OCI-LY7 (cell line): ENCODE data around the gene HCN4. TPM values are rescaled to one million over a fixed set of nuclear protein-coding genes. Genes with fewer than 3 reads are reported as not detected.

Experiments used
- BruUV-seq: library from RNA; stranded (reverse); fragments of 400-500 nt; replicated peaks from 2 replicates; lab custom pipeline; 2021; lab: Mats Ljungman, UMichigan
- CTCF ChIA-PET: fragments of 300-600 bp; sonication (Branson Sonifier 250); formaldehyde crosslinking; loops from one replicate; lab custom pipeline; 2022; ENCODE audit warnings: antibody characterized with exemption; ENCODE audit not compliant: unreplicated experiment; lab: Charles Lee
- POLR2A ChIA-PET: fragments of 300-600 bp; sonication (Branson Sonifier 250); formaldehyde crosslinking; loops from one replicate; lab custom pipeline; 2022; ENCODE audit warnings: antibody characterized with exemption; lab: Charles Lee
- DNase-seq: peaks from one replicate; pipeline ENCODE4 v3.0.0-alpha.2; 2015; ENCODE audit warnings: low spot score
- H2AFZ ChIP-seq: fragments of 200-600 bp; sonication (generic), shearing (Covaris generic); 2 replicates; pipeline ENCODE4 v1.6.1; 2014; ENCODE audit warnings: mild to moderate bottlenecking, antibody characterized with exemption, low read length, moderate library complexity
- H3K27ac ChIP-seq: fragments of 200-600 bp; sonication (generic); 2 replicates; pipeline ENCODE4 v1.5.1; 2014; ENCODE audit warnings: mixed run types, low read depth, mild to moderate bottlenecking, moderate library complexity, low read length, inconsistent platforms; ENCODE audit not compliant: poor library complexity, severe bottlenecking
- H3K36me3 ChIP-seq: fragments of 200-600 bp; sonication (generic); 2 replicates; pipeline ENCODE4 v1.6.1; 2014; ENCODE audit warnings: mild to moderate bottlenecking, antibody characterized with exemption, low read length, moderate library complexity, mixed read lengths; ENCODE audit not compliant: insufficient read depth
- H3K4me1 ChIP-seq: fragments of 200-600 bp; sonication (generic); 2 replicates; pipeline ENCODE4 v1.5.1; 2014; ENCODE audit warnings: mild to moderate bottlenecking, low read length; ENCODE audit not compliant: insufficient read depth, poor library complexity, severe bottlenecking
- H3K4me2 ChIP-seq: fragments of 200-600 bp; sonication (generic); 2 replicates; pipeline ENCODE4 v1.6.1; 2014; ENCODE audit warnings: mild to moderate bottlenecking, low read length
- H3K4me3 ChIP-seq: fragments of 200-600 bp; sonication (generic); 2 replicates; pipeline ENCODE4 v1.5.1; 2014; ENCODE audit warnings: mild to moderate bottlenecking, low read depth, low read length; ENCODE audit not compliant: poor library complexity, severe bottlenecking
- H3K79me2 ChIP-seq: fragments of 200-600 bp; sonication (generic); 2 replicates; pipeline ENCODE4 v1.6.1; 2016; ENCODE audit warnings: low read depth, mild to moderate bottlenecking, low read length, moderate library complexity, mixed read lengths; ENCODE audit not compliant: insufficient read depth
- H3K9me2 ChIP-seq: fragments of 200-600 bp; sonication (generic); 2 replicates; pipeline ENCODE4 v1.6.1; 2016; ENCODE audit warnings: mild to moderate bottlenecking, low read length, mixed read lengths; ENCODE audit not compliant: insufficient read depth
- H3K9me3 ChIP-seq: fragments of 200-600 bp; sonication (generic); 2 replicates; pipeline ENCODE4 v1.6.1; 2014; ENCODE audit warnings: mild to moderate bottlenecking, mixed run types, low read length, mixed read lengths
- H4K20me1 ChIP-seq: fragments of 200-600 bp; sonication (generic); 2 replicates; pipeline ENCODE4 v1.6.1; 2014; ENCODE audit warnings: mild to moderate bottlenecking, antibody characterized with exemption, low read length, moderate library complexity, mixed read lengths; ENCODE audit not compliant: insufficient read depth
- EZH2phosphoT487 ChIP-seq: fragments of 200-600 bp; sonication (generic); IDR thresholded peaks from 2 replicates; pipeline ENCODE4 v1.6.1; 2018; ENCODE audit warnings: low read depth, borderline replicate concordance, mild to moderate bottlenecking, mixed run types, antibody characterized with exemption, low read length, moderate library complexity, mixed read lengths
- intact Hi-C: fragments of 100-400 bp; cut with micrococcal nuclease; formaldehyde crosslinking; loops from one replicate; pipeline ENCODE4 v1.10.0; 2022; ENCODE audit not compliant: unreplicated experiment
- total RNA-seq, 2 experiments: library from RNA; depleted of rRNA in 1 of 2; stranded (reverse); fragments of >200 nt in 1 of 2; shearing (Covaris generic) in 1 of 2; gene quantifications; 2 replicates each; pipeline ENCODE4 v1.2.3, GENCODE V29; 2014 to 2022
- TF ChIP-seq, protein P1 (sequence below): fragments of 200-600 bp; sonication (generic); conservative IDR thresholded peaks from 2 replicates; pipeline ENCODE4 v1.5.1; 2014; ENCODE audit warnings: mild to moderate bottlenecking, antibody characterized with exemption, low read length, moderate library complexity, mixed read lengths

The HCN4 gene
- total RNA-seq, 2 experiments from 2014 or later, result not detected

DNA sequence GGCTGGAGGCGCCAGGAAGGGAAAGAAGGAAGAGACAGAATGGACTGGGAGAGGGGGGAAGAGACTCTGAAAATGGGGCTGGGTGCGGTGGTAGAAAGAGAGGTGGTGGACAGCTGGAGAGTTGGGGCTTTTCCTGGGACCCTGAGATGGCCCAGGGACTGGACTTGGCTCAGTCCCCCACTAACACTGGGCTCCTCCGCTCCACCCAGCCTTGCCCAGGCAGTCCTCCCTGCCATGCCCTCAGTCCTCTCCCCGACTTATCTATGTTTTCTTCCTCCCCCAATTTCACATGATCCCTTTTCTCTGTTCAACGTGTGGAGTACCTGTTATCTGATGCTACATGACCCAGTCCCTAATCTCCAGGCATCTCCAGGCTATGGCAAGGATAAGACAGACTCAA lies 6.3 kb upstream of the HCN4 start:
- Histone ChIP-seq H3K4me1 (no peaks in the 10 kb centered on the region), H2AFZ (no peak overlapping the region), H3K9me2 (no peaks in the 10 kb centered on the region), H3K27ac (no peak overlapping the region), H3K4me2 (no peak overlapping the region), H3K36me3 (no peaks in the 10 kb centered on the region), H3K9me3 (no peaks in the 10 kb centered on the region), H4K20me1 (no peaks in the 10 kb centered on the region), H3K4me3 (no peak overlapping the region), H3K79me2 (no peaks in the 10 kb centered on the region)
- no peak for DNase-seq
- intact Hi-C loops, result no loop called here
- TF ChIP-seq, protein P1, sequence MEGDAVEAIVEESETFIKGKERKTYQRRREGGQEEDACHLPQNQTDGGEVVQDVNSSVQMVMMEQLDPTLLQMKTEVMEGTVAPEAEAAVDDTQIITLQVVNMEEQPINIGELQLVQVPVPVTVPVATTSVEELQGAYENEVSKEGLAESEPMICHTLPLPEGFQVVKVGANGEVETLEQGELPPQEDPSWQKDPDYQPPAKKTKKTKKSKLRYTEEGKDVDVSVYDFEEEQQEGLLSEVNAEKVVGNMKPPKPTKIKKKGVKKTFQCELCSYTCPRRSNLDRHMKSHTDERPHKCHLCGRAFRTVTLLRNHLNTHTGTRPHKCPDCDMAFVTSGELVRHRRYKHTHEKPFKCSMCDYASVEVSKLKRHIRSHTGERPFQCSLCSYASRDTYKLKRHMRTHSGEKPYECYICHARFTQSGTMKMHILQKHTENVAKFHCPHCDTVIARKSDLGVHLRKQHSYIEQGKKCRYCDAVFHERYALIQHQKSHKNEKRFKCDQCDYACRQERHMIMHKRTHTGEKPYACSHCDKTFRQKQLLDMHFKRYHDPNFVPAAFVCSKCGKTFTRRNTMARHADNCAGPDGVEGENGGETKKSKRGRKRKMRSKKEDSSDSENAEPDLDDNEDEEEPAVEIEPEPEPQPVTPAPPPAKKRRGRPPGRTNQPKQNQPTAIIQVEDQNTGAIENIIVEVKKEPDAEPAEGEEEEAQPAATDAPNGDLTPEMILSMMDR, result no peak
- TF ChIP-seq EZH2phosphoT487, result no peak
- POLR2A ChIA-PET, result no interaction called here
- CTCF ChIA-PET, result no interaction called here
- BruUV-seq, result no TSS peak

DNA sequence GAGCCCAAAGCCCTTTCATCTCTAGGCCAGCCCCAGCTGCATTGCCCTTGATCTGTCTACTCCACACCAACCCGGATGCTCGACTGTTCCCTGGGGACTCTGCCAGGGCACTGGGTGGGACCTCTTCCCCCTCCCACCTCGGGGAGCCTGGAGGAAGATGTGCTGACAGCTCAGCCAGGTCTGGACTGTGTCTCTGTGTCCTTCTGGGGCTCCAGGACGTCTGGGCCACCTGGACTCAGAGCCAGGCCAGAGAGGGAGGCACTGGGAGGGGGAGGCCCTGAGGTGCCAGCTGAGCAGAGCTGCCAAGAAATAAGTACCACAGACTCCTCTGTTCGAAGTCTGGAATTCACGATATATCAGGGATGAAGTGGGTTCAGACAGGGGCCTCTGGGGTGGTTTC lies 5.8 kb upstream of the HCN4 start:
- H3K4me2 ChIP-seq, result no peak overlapping the region
- CTCF ChIA-PET, result no interaction called here
- BruUV-seq, result no TSS peak
- H3K27ac ChIP-seq, result no peak overlapping the region
- TF ChIP-seq EZH2phosphoT487, result no peak
- TF ChIP-seq, protein P1, result no peak
- DNase-seq, result peak; percentile 11
- POLR2A ChIA-PET, result no interaction called here
- H3K4me1 ChIP-seq, result no peaks in the 10 kb centered on the region
- H3K4me3 ChIP-seq, result no peak overlapping the region
- no peaks in the 10 kb centered on the region for H3K9me2 ChIP-seq
- H4K20me1 ChIP-seq, result no peaks in the 10 kb centered on the region
- intact Hi-C loops, result no loop called here
- H3K9me3 ChIP-seq, result no peaks in the 10 kb centered on the region
- no peaks in the 10 kb centered on the region for H3K79me2 ChIP-seq
- H3K36me3 ChIP-seq, result no peaks in the 10 kb centered on the region
- no peak overlapping the region for H2AFZ ChIP-seq

DNA sequence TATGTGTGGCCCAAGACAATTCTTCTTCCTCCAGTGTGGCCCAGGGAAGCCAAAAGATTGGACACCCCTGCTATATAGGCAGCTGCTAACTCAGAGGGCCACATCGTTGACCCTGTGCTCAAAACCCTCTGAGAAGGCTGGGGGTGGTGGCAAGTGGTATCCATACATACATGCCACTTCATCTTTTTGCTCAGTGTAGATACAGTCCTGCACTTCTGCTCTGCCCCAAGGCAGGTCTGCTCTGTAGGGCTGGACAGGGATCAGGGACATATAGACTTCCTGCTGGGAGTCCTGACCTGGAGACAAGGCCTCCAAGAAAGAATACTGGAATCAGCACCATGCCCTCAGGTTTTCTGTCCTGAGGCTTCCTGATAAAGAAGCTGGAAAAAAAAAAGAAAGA lies 4.5 kb upstream of the HCN4 start:
- Histone ChIP-seq H3K4me3 (no peak overlapping the region), H3K27ac (no peak overlapping the region), H2AFZ (no peak overlapping the region), H3K4me2 (no peak overlapping the region), H3K4me1 (no peaks in the 10 kb centered on the region), H3K79me2 (no peaks in the 10 kb centered on the region), H4K20me1 (no peaks in the 10 kb centered on the region), H3K9me3 (no peaks in the 10 kb centered on the region), H3K36me3 (no peaks in the 10 kb centered on the region), H3K9me2 (no peaks in the 10 kb centered on the region)
- ChIA-PET POLR2A (interaction anchor here (0.6 kb wide), 2 partner anchors 28 to 974 kb away, joined by 3 to 4 read pairs; no protein-coding TSS in a partner anchor), CTCF (no interaction called here)
- TF ChIP-seq, protein P1, result no peak
- no peak for TF ChIP-seq EZH2phosphoT487
- no peak for DNase-seq
- BruUV-seq, result no TSS peak
- intact Hi-C loops, result no loop called here
